Ishikawa (cell line): ENCODE data around the gene PHOSPHO1.

Experiments used
- CEBPB ChIP-seq: IDR thresholded peaks from 2 replicates; pipeline ENCODE4 v1.6.1; 2012
- CREB1 ChIP-seq: IDR thresholded peaks from 2 replicates; pipeline ENCODE4 v1.6.1; 2012; ENCODE audit warnings: low read depth
- TAF1 ChIP-seq: IDR thresholded peaks from 2 replicates; pipeline ENCODE4 v1.6.1; 2012; ENCODE audit warnings: low read depth, mild to moderate bottlenecking
- TCF12 ChIP-seq: IDR thresholded peaks from 2 replicates; pipeline ENCODE4 v1.6.1; 2012; ENCODE audit warnings: low read depth
- YY1 ChIP-seq: IDR thresholded peaks from 2 replicates; pipeline ENCODE4 v1.6.1; 2012; ENCODE audit warnings: low read depth
- TF ChIP-seq, protein P1 (sequence below): IDR thresholded peaks from 2 replicates; pipeline ENCODE4 v1.6.1; 2012; ENCODE audit warnings: low read depth, mild to moderate bottlenecking
- TF ChIP-seq, protein P2 (sequence below): IDR thresholded peaks from 2 replicates; pipeline ENCODE4 v1.6.1; 2012
- TF ChIP-seq, protein P3 (sequence below): IDR thresholded peaks from 2 replicates; pipeline ENCODE4 v1.6.1; 2012

DNA sequence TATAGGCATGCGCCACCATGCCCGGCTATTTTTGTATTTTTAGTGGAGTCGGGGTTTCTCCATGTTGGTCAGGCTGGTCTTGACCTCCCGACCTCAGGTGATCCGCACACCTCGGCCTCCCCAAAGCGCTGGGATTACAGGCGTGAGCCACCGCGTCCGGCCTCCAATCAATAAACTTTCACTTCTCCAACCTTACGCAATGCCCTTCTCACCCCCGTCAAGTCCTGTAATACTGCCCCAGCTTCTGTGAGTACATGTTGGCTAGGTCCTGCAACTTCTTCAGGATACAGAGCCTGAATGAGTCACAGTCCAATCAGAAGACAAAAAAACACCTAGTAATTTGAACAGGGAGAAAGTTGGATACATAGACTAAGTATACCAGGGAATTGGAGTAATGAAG is 47.1 kb upstream of the PHOSPHO1 start:
- no peak for TF ChIP-seq CREB1
- no peak for TF ChIP-seq CEBPB
- TF ChIP-seq, protein P1, sequence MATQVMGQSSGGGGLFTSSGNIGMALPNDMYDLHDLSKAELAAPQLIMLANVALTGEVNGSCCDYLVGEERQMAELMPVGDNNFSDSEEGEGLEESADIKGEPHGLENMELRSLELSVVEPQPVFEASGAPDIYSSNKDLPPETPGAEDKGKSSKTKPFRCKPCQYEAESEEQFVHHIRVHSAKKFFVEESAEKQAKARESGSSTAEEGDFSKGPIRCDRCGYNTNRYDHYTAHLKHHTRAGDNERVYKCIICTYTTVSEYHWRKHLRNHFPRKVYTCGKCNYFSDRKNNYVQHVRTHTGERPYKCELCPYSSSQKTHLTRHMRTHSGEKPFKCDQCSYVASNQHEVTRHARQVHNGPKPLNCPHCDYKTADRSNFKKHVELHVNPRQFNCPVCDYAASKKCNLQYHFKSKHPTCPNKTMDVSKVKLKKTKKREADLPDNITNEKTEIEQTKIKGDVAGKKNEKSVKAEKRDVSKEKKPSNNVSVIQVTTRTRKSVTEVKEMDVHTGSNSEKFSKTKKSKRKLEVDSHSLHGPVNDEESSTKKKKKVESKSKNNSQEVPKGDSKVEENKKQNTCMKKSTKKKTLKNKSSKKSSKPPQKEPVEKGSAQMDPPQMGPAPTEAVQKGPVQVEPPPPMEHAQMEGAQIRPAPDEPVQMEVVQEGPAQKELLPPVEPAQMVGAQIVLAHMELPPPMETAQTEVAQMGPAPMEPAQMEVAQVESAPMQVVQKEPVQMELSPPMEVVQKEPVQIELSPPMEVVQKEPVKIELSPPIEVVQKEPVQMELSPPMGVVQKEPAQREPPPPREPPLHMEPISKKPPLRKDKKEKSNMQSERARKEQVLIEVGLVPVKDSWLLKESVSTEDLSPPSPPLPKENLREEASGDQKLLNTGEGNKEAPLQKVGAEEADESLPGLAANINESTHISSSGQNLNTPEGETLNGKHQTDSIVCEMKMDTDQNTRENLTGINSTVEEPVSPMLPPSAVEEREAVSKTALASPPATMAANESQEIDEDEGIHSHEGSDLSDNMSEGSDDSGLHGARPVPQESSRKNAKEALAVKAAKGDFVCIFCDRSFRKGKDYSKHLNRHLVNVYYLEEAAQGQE: no peak
- TF ChIP-seq TCF12: no peak
- no peak for TF ChIP-seq YY1
- TF ChIP-seq TAF1: no peak
- TF ChIP-seq, protein P2, sequence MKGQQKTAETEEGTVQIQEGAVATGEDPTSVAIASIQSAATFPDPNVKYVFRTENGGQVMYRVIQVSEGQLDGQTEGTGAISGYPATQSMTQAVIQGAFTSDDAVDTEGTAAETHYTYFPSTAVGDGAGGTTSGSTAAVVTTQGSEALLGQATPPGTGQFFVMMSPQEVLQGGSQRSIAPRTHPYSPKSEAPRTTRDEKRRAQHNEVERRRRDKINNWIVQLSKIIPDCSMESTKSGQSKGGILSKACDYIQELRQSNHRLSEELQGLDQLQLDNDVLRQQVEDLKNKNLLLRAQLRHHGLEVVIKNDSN: no peak
- TF ChIP-seq, protein P3, sequence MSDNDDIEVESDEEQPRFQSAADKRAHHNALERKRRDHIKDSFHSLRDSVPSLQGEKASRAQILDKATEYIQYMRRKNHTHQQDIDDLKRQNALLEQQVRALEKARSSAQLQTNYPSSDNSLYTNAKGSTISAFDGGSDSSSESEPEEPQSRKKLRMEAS: no peak
